ENCODE measurements around the gene POLR1B. TPM values are rescaled to one million over a fixed set of nuclear protein-coding genes. Genes with fewer than 3 reads are reported as not detected.

Gene POLR1B
- total RNA-seq, 1 experiment from 2014 or later = 83.6 TPM

DNA sequence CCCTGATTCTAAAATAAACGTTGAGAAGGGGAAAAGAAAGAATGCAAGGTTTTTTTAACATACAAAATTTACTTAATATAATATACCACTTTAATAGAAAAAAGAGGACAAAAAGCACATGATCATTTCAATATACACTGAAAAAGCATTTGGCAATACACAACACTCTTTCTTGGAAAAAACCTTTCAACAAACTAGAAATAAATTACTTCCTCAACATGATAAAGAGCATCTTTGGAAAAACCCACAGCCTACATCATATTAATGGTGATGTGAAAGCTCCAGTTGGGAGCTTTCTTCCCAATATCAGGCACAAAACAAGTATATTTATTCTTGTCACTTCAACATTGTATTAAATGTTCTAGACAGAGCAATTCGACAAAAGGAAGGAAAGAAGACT is 3.0 kb upstream of the POLR1B start:
- H3K27ac ChIP-seq (ENCODE audit: insufficient read length, low read depth, low read length) = no peak overlapping the region
- H3K4me3 Mint-ChIP-seq = no peak overlapping the region
- no peaks in the 10 kb centered on the region for H4K20me1 ChIP-seq (ENCODE audit: control insufficient read depth, insufficient read depth, insufficient read length)
- no peak overlapping the region for H2AK5ac ChIP-seq (ENCODE audit: insufficient read length, low read length)
- no peak overlapping the region for H2BK120ac ChIP-seq (ENCODE audit: low read depth, low read length, poor library complexity, severe bottlenecking)
- H4K8ac ChIP-seq (replicated peaks; ENCODE audit: insufficient read length, low read depth, low read length) = no peak overlapping the region
- no peak for DNase-seq
- no peak overlapping the region for H2AFZ ChIP-seq (ENCODE audit: low read length)
- no CpG with 5 or more reads among the region's 2 CpGs for WGBS (ENCODE audit: extremely low coverage, insufficient read length, low lambda C conversion rate)
- no peaks in the 10 kb centered on the region for H3K36me3 Mint-ChIP-seq (ENCODE audit: insufficient read depth in 1 of 3, low read depth in 3 of 3)
- H3K79me1 ChIP-seq (ENCODE audit: insufficient read depth, low read depth, low read length, poor library complexity, severe bottlenecking) = no peaks in the 10 kb centered on the region
- H3K14ac ChIP-seq (ENCODE audit: insufficient read depth, low read length) = no peak overlapping the region
- no peak overlapping the region for H2BK5ac ChIP-seq (ENCODE audit: insufficient read length, low read length)
- peaks cover 8% of the 10 kb centered on the region for H3K23me2 ChIP-seq (ENCODE audit: insufficient read length, low read depth, low read length, poor library complexity, severe bottlenecking)
- no peak overlapping the region for H3K4ac ChIP-seq (ENCODE audit: low read depth, low read length)
- peaks cover 5 to 6% of the 10 kb centered on the region in 2 experiments; a peak in 3 of 4 replicates for H3K4me1 Mint-ChIP-seq
- no peaks in the 10 kb centered on the region for H3K27me3 ChIP-seq (ENCODE audit: insufficient read depth, low read length)
- H3K9ac ChIP-seq (ENCODE audit: extremely low read depth, insufficient read length, low read length) = no peak overlapping the region
- TF ChIP-seq, protein P1, sequence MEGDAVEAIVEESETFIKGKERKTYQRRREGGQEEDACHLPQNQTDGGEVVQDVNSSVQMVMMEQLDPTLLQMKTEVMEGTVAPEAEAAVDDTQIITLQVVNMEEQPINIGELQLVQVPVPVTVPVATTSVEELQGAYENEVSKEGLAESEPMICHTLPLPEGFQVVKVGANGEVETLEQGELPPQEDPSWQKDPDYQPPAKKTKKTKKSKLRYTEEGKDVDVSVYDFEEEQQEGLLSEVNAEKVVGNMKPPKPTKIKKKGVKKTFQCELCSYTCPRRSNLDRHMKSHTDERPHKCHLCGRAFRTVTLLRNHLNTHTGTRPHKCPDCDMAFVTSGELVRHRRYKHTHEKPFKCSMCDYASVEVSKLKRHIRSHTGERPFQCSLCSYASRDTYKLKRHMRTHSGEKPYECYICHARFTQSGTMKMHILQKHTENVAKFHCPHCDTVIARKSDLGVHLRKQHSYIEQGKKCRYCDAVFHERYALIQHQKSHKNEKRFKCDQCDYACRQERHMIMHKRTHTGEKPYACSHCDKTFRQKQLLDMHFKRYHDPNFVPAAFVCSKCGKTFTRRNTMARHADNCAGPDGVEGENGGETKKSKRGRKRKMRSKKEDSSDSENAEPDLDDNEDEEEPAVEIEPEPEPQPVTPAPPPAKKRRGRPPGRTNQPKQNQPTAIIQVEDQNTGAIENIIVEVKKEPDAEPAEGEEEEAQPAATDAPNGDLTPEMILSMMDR (conservative IDR thresholded peaks at IDR 0.05) = no peak
- H3K27me3 Mint-ChIP-seq (ENCODE audit: low read depth) = no peaks in the 10 kb centered on the region; the same call in 1 of the 2 replicates
- no peak overlapping the region for H2BK20ac ChIP-seq (ENCODE audit: low read depth, low read length, poor library complexity, severe bottlenecking)
- H3K4me2 ChIP-seq (ENCODE audit: insufficient read depth, insufficient read length, low read length) = no peak overlapping the region
- H4K91ac ChIP-seq (ENCODE audit: insufficient read length, low read depth, low read length) = no peak overlapping the region
- no peak overlapping the region for H2BK15ac ChIP-seq (ENCODE audit: low read depth, low read length)
- H4K5ac ChIP-seq (ENCODE audit: insufficient read length, low read depth, low read length) = no peak overlapping the region
- H2BK12ac ChIP-seq (ENCODE audit: insufficient read length, low read depth, low read length) = no peak overlapping the region
- H3K4me1 ChIP-seq (ENCODE audit: insufficient read depth, low read length) = no peaks in the 10 kb centered on the region
- H3K23ac ChIP-seq (ENCODE audit: insufficient read length, low read depth, low read length) = no peak overlapping the region
- H3K9me3 ChIP-seq (ENCODE audit: control insufficient read depth, low read depth, low read length) = no peaks in the 10 kb centered on the region
- H3K9me3 Mint-ChIP-seq = no peaks in the 10 kb centered on the region
- no peak overlapping the region for H3K18ac ChIP-seq (ENCODE audit: insufficient read length, low read depth, low read length)
- no peak overlapping the region for H3K27ac Mint-ChIP-seq
- H3T11ph ChIP-seq (ENCODE audit: low read length) = no peak overlapping the region
- no peak overlapping the region for H3K56ac ChIP-seq (ENCODE audit: insufficient read length, low read depth, low read length)
- peaks cover 15% of the 10 kb centered on the region for H3K79me2 ChIP-seq (ENCODE audit: insufficient read depth, low read length)

All from H9 (cell line).